Muscle of arm (tissue), 12 donors: ENCODE results near the gene RCSD1. TPM values are rescaled to one million over a fixed set of nuclear protein-coding genes. Genes with fewer than 3 reads are reported as not detected.

Experiments used
- DNase-seq: peaks from one replicate; pipeline ENCODE4 v3.0.0-alpha.2; 2013
- polyA plus RNA-seq, 12 donors: library from polyadenylated mRNA; unstranded; fragments of 120-200 nt; gene quantifications; one replicate each; pipeline ENCODE4 v1.2.1, GENCODE V29; 2013; ENCODE audit not compliant: insufficient read length in 12 of 12

RCSD1 gene
- polyA plus RNA-seq, 12 donors: 23.5 to 70.8 (median 43.3) TPM; not detected in 1

GRCh38 chr1:167683641-167684502 lies 53.8 kb downstream of the RCSD1 start:
- DNase-seq: no peak

GRCh38 chr1:167685844-167686243 lies 55.8 kb downstream of the RCSD1 start:
- DNase-seq: no peak

- peak; percentile 87 for DNase-seq
Measured at GRCh38 chr1:167687919-167688519, 58.0 kb downstream of the RCSD1 start.

- no peak for DNase-seq
Measured at GRCh38 chr1:167689567-167689920, 59.5 kb downstream of the RCSD1 start.

- no peak for DNase-seq
Measured at GRCh38 chr1:167690053-167690452, 60.0 kb downstream of the RCSD1 start.

GRCh38 chr1:167693425-167694045 lies 63.5 kb downstream of the RCSD1 start:
- no peak for DNase-seq

- DNase-seq: no peak
Measured at GRCh38 chr1:167694691-167695090, 64.7 kb downstream of the RCSD1 start.

GRCh38 chr1:167695147-167695546 lies 65.1 kb downstream of the RCSD1 start:
- no peak for DNase-seq

GRCh38 chr1:167695756-167696561 lies 65.9 kb downstream of the RCSD1 start:
- DNase-seq: no peak

- DNase-seq: no peak
Measured at GRCh38 chr1:167697667-167698141, 67.7 kb downstream of the RCSD1 start.

GRCh38 chr1:167698313-167698712 lies 68.3 kb downstream of the RCSD1 start:
- DNase-seq: no peak

GRCh38 chr1:167701510-167701909 lies 71.5 kb downstream of the RCSD1 start:
- DNase-seq: no peak

GRCh38 chr1:167703557-167703956 lies 73.5 kb downstream of the RCSD1 start:
- no peak for DNase-seq

GRCh38 chr1:167704715-167705114 lies 74.7 kb downstream of the RCSD1 start:
- no peak for DNase-seq

GRCh38 chr1:167705250-167705649 lies 75.2 kb downstream of the RCSD1 start:
- no peak for DNase-seq

- DNase-seq: no peak
Measured at GRCh38 chr1:167706363-167706762, 76.3 kb downstream of the RCSD1 start.

GRCh38 chr1:167706931-167707877 lies 77.2 kb downstream of the RCSD1 start:
- no peak for DNase-seq

- DNase-seq: no peak
Measured at GRCh38 chr1:167707942-167708341, 77.9 kb downstream of the RCSD1 start.

GRCh38 chr1:167708940-167709389 lies 78.9 kb downstream of the RCSD1 start:
- DNase-seq: no peak

- no peak for DNase-seq
Measured at GRCh38 chr1:167710836-167711235, 80.8 kb downstream of the RCSD1 start.

- no peak for DNase-seq
Measured at GRCh38 chr1:167711797-167712196, 81.8 kb downstream of the RCSD1 start.
